ENCODE measurements around the gene ALDH7A1.

Gene ALDH7A1

GRCh38 chr5:126594748-126595485 is at the start of gene ALDH7A1:
ALDH7A1 (minus strand) TSS chr5:126595219; CDS start chr5:126595198, 21 bp downstream.
- POLR2A ChIA-PET, result no interaction called here
- CTCF ChIA-PET, result interaction anchor here (0.8 to 2.2 kb wide), 6 partner anchors 9 to 257 kb away, joined by 3 to 10 read pairs (median 4); no protein-coding TSS in a partner anchor
- DNase-seq (ENCODE audit: extremely low spot score), result peak; percentile 62
- no peak for TF ChIP-seq CTCF (IDR thresholded peaks at IDR 0.05; ENCODE audit: control extremely low read depth, extremely low read depth, low read depth, missing control alignments)

GRCh38 chr5:126641387-126641786 is 46.4 kb upstream of the ALDH7A1 start:
- TF ChIP-seq CTCF (IDR thresholded peaks at IDR 0.05; ENCODE audit: control extremely low read depth, extremely low read depth, low read depth, missing control alignments), result no peak
- DNase-seq (ENCODE audit: extremely low spot score), result no peak
- POLR2A ChIA-PET, result no interaction called here
- CTCF ChIA-PET, result interaction anchor here (0.9 to 2.0 kb wide), 5 partner anchors 13 to 160 kb away, joined by 3 to 7 read pairs (median 3); partner anchors contain the start of gene PHAX

- DNase-seq (ENCODE audit: extremely low spot score), result no peak
- TF ChIP-seq CTCF (IDR thresholded peaks at IDR 0.05; ENCODE audit: control extremely low read depth, extremely low read depth, low read depth, missing control alignments), result no peak
- CTCF ChIA-PET, result interaction anchor here (0.9 to 2.0 kb wide), 5 partner anchors 13 to 161 kb away, joined by 3 to 7 read pairs (median 3); partner anchors contain the start of gene PHAX
- POLR2A ChIA-PET, result no interaction called here
Observed at GRCh38 chr5:126640866-126641265, 45.8 kb upstream of the ALDH7A1 start.

GRCh38 chr5:126636956-126637355 is 41.9 kb upstream of the ALDH7A1 start:
- CTCF ChIA-PET, result no interaction called here
- TF ChIP-seq CTCF (IDR thresholded peaks at IDR 0.05; ENCODE audit: control extremely low read depth, extremely low read depth, low read depth, missing control alignments), result no peak
- POLR2A ChIA-PET, result no interaction called here
- no peak for DNase-seq (ENCODE audit: extremely low spot score)

GRCh38 chr5:126635585-126635984 is 40.6 kb upstream of the ALDH7A1 start:
- CTCF ChIA-PET, result interaction anchor here (1.1 kb wide), 2 partner anchors 40 to 166 kb away, joined by 3 read pairs; no protein-coding TSS in a partner anchor
- TF ChIP-seq CTCF (IDR thresholded peaks at IDR 0.05; ENCODE audit: control extremely low read depth, extremely low read depth, low read depth, missing control alignments), result no peak
- no peak for DNase-seq (ENCODE audit: extremely low spot score)
- POLR2A ChIA-PET, result no interaction called here

GRCh38 chr5:126633552-126633951 is 38.5 kb upstream of the ALDH7A1 start:
- no peak for TF ChIP-seq CTCF (IDR thresholded peaks at IDR 0.05; ENCODE audit: control extremely low read depth, extremely low read depth, low read depth, missing control alignments)
- ChIA-PET POLR2A (no interaction called here), CTCF (no interaction called here)
- no peak for DNase-seq (ENCODE audit: extremely low spot score)

All from GM10248 (cell line).